Umbilical cord (tissue), 2 donors: Measurements from ENCODE around the gene PDE6A. TPM values are rescaled to one million over a fixed set of nuclear protein-coding genes. Genes with fewer than 3 reads are reported as not detected.
"Not testable (repeated sequence)": the region's sequence is repeated elsewhere in the genome, so short reads cannot be mapped to it uniquely, and the experiment has no call there.

Experiments
- DNase-seq: peaks from one replicate; pipeline ENCODE4 v3.0.0-alpha.2; 2015; ENCODE audit warnings: low spot score
- total RNA-seq: library from RNA; depleted of rRNA; stranded (reverse); fragments of >200 nt; gene quantifications from one replicate; pipeline ENCODE4 v1.2.3, GENCODE V29; 2014; ENCODE audit warnings: low replicate concordance; ENCODE audit not compliant: insufficient read depth

Gene PDE6A
- total RNA-seq, 1 donor from 2014 or later: 5.3 TPM

- no peak for DNase-seq
Observed at GRCh38 chr5:149895416-149896345, 48.9 kb downstream of the PDE6A start.

- no peak for DNase-seq
Observed at GRCh38 chr5:149894237-149894636, 50.4 kb downstream of the PDE6A start.

- no peak for DNase-seq
Observed at GRCh38 chr5:149893403-149893931, 51.1 kb downstream of the PDE6A start.

GRCh38 chr5:149892594-149892993 is 52.0 kb downstream of the PDE6A start:
- no peak for DNase-seq

- DNase-seq: no peak
Observed at GRCh38 chr5:149888280-149888679, 56.3 kb downstream of the PDE6A start.

GRCh38 chr5:149887622-149888183 is 56.9 kb downstream of the PDE6A start:
- no peak for DNase-seq

GRCh38 chr5:149886692-149887470 is 57.7 kb downstream of the PDE6A start:
- DNase-seq: peak; percentile 39

GRCh38 chr5:149886060-149886459 is 58.5 kb downstream of the PDE6A start:
- DNase-seq: no peak

GRCh38 chr5:149885513-149885912 is 59.1 kb downstream of the PDE6A start:
- no peak for DNase-seq

- no peak for DNase-seq
Observed at GRCh38 chr5:149883550-149883949, 61.0 kb downstream of the PDE6A start.

- not testable (repeated sequence) for DNase-seq
Observed at GRCh38 chr5:149882633-149883032, 62.0 kb downstream of the PDE6A start.

GRCh38 chr5:149881874-149882273 is 62.7 kb downstream of the PDE6A start:
- no peak for DNase-seq

- DNase-seq: no peak
Observed at GRCh38 chr5:149881069-149881622, 63.4 kb downstream of the PDE6A start.

- DNase-seq: not testable (repeated sequence)
Observed at GRCh38 chr5:149879593-149879992, 65.0 kb downstream of the PDE6A start.

- DNase-seq: no peak
Observed at GRCh38 chr5:149878371-149878770, 66.2 kb downstream of the PDE6A start.

GRCh38 chr5:149873896-149874295 is 70.7 kb downstream of the PDE6A start:
- no peak for DNase-seq

GRCh38 chr5:149872351-149873040 is 72.1 kb downstream of the PDE6A start:
- DNase-seq: peak; percentile 68

GRCh38 chr5:149871471-149871870 is 73.1 kb downstream of the PDE6A start:
- DNase-seq: no peak

- DNase-seq: no peak
Observed at GRCh38 chr5:149870697-149871096, 73.9 kb downstream of the PDE6A start.

- DNase-seq: no peak
Observed at GRCh38 chr5:149870232-149870631, 74.4 kb downstream of the PDE6A start.

GRCh38 chr5:149869411-149869821 is 75.2 kb downstream of the PDE6A start:
- no peak for DNase-seq
